Measurements from ENCODE around the gene OR10V1. TPM values are rescaled to one million over a fixed set of nuclear protein-coding genes. Genes with fewer than 3 reads are reported as not detected.
"Not testable (repeated sequence)": the region's sequence is repeated elsewhere in the genome, so short reads cannot be mapped to it uniquely, and the experiment has no call there.

OR10V1 gene
- total and polyA plus RNA-seq, 2 experiments from 2014 or later = not detected

- no peaks in the 10 kb centered on the region for H3K4me1 ChIP-seq (ENCODE audit: insufficient read depth)
- no peaks in the 10 kb centered on the region for H3K27me3 ChIP-seq (ENCODE audit: insufficient read depth)
- Mint-ChIP-seq H3K27me3 (ENCODE audit: insufficient read depth, low read depth, poor library complexity) (no peaks in the 10 kb centered on the region), H3K36me3 (ENCODE audit: low read depth) (0 out of 3 replicates have a peak, but pooled peaks cover 5% of the 10 kb centered on the region), H3K27ac (no peak overlapping the region), H3K9me3 (peaks cover 11% of the 10 kb centered on the region), H3K4me3 (no peak overlapping the region), H3K4me1 (no peaks in the 10 kb centered on the region)
- H4K20me1 ChIP-seq (replicated peaks; ENCODE audit: insufficient read depth) = no peaks in the 10 kb centered on the region
- no peak for DNase-seq (ENCODE audit: low spot score)
- no peak for TF ChIP-seq EZH2 (IDR thresholded peaks at IDR 0.05; ENCODE audit: low read depth, unreplicated experiment)
- TF ChIP-seq, protein P1, sequence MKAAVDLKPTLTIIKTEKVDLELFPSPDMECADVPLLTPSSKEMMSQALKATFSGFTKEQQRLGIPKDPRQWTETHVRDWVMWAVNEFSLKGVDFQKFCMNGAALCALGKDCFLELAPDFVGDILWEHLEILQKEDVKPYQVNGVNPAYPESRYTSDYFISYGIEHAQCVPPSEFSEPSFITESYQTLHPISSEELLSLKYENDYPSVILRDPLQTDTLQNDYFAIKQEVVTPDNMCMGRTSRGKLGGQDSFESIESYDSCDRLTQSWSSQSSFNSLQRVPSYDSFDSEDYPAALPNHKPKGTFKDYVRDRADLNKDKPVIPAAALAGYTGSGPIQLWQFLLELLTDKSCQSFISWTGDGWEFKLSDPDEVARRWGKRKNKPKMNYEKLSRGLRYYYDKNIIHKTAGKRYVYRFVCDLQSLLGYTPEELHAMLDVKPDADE (IDR thresholded peaks at IDR 0.05) = no peak
- no peak for TF ChIP-seq ZNF114 (CRISPR knock-in tag; IDR thresholded peaks at IDR 0.05)
- TF ChIP-seq CTCF (conservative IDR thresholded peaks at IDR 0.05; ENCODE audit: low read depth in 2 of 2) = no peak
- TF ChIP-seq NANOG (IDR thresholded peaks at IDR 0.05; ENCODE audit: borderline replicate concordance) = no peak
- no peak for TF ChIP-seq EZH2phosphoT487 (IDR thresholded peaks at IDR 0.05; ENCODE audit: unreplicated experiment)
- TF ChIP-seq REST (IDR thresholded peaks at IDR 0.05; ENCODE audit: unreplicated experiment) = no peak
- TF ChIP-seq ZNF331 (CRISPR knock-in tag; IDR thresholded peaks at IDR 0.05; ENCODE audit: low read depth) = no peak
- TF ChIP-seq STAT1 (IDR thresholded peaks at IDR 0.05; ENCODE audit: unreplicated experiment) = no peak
- H3K27ac ChIP-seq (ENCODE audit: low read depth) = no peak overlapping the region
- H3K36me3 ChIP-seq (ENCODE audit: insufficient read depth) = no peaks in the 10 kb centered on the region
- no peaks in the 10 kb centered on the region for H3F3A ChIP-seq (replicated peaks; ENCODE audit: low read depth)
- no peaks in the 10 kb centered on the region for H3K79me2 ChIP-seq (replicated peaks; ENCODE audit: insufficient read depth)
- no peak overlapping the region for H3K4me2 ChIP-seq
- H3K4me3 ChIP-seq = no peak overlapping the region
- H2AFZ ChIP-seq = no peak overlapping the region
- 0 out of 2 replicates have a peak, but pooled peaks cover 5% of the 10 kb centered on the region for H3K9me2 ChIP-seq (ENCODE audit: insufficient read depth)
- ATAC-seq = no peak
These were observed 8.4 kb downstream of the OR10V1 start for GRCh38 chr11:59705294-59705693.

- not testable (repeated sequence) for H3F3A ChIP-seq (replicated peaks; ENCODE audit: low read depth); H3K4me1 ChIP-seq (ENCODE audit: insufficient read depth); H3K79me2 ChIP-seq (replicated peaks; ENCODE audit: insufficient read depth); H3K27ac ChIP-seq (ENCODE audit: low read depth); H3K4me3 Mint-ChIP-seq; H2AFZ ChIP-seq; H3K4me2 ChIP-seq; H3K27ac Mint-ChIP-seq; H3K36me3 Mint-ChIP-seq (ENCODE audit: low read depth); H3K27me3 ChIP-seq (ENCODE audit: insufficient read depth); H3K9me2 ChIP-seq (ENCODE audit: insufficient read depth); H3K27me3 Mint-ChIP-seq (ENCODE audit: insufficient read depth, low read depth, poor library complexity); H3K4me1 Mint-ChIP-seq; ATAC-seq; H4K20me1 ChIP-seq (replicated peaks; ENCODE audit: insufficient read depth); H3K4me3 ChIP-seq; DNase-seq (ENCODE audit: low spot score); H3K36me3 ChIP-seq (ENCODE audit: insufficient read depth)
- H3K9me3 Mint-ChIP-seq = peaks cover 15% of the 10 kb centered on the region
These were observed 10.1 kb downstream of the OR10V1 start for GRCh38 chr11:59703515-59703914.

GRCh38 chr11:59700157-59700556, 13.5 kb downstream of the OR10V1 start:
- not testable (repeated sequence) for H3K27ac ChIP-seq (ENCODE audit: low read depth); H3K27me3 Mint-ChIP-seq (ENCODE audit: insufficient read depth, low read depth, poor library complexity); H3K79me2 ChIP-seq (replicated peaks; ENCODE audit: insufficient read depth); H3K36me3 Mint-ChIP-seq (ENCODE audit: low read depth); H3K4me2 ChIP-seq; ATAC-seq; H3K4me1 ChIP-seq (ENCODE audit: insufficient read depth); H3K4me3 Mint-ChIP-seq; H2AFZ ChIP-seq; H3K27ac Mint-ChIP-seq; DNase-seq (ENCODE audit: low spot score); H3F3A ChIP-seq (replicated peaks; ENCODE audit: low read depth); H3K4me3 ChIP-seq; H3K27me3 ChIP-seq (ENCODE audit: insufficient read depth); H3K36me3 ChIP-seq (ENCODE audit: insufficient read depth); H3K4me1 Mint-ChIP-seq; H3K9me2 ChIP-seq (ENCODE audit: insufficient read depth); H4K20me1 ChIP-seq (replicated peaks; ENCODE audit: insufficient read depth)
- H3K9me3 Mint-ChIP-seq = peaks cover 21% of the 10 kb centered on the region
